MCF 10A (cell line): Measurements from ENCODE around the gene RALGPS1. TPM values are rescaled to one million over a fixed set of nuclear protein-coding genes. Genes with fewer than 3 reads are reported as not detected.

Source experiments
- BruUV-seq: library from RNA; stranded (reverse); fragments of 400-500 nt; replicated peaks from 2 replicates; lab custom pipeline; 2021; lab: Mats Ljungman, UMichigan
- CTCF ChIA-PET: fragments of 300-600 bp; sonication (Branson Sonifier 250); formaldehyde crosslinking; extraction: SDS; loops from one replicate; lab custom pipeline; 2021; ENCODE audit warnings: antibody characterized with exemption, inconsistent platforms; lab: Yijun Ruan, JAX
- POLR2A ChIA-PET: fragments of 300-600, 350-650 bp; sonication (Branson Sonifier 250); formaldehyde crosslinking; extraction: SDS; loops from one replicate; lab custom pipeline; 2020; ENCODE audit warnings: antibody characterized with exemption, inconsistent platforms; lab: Yijun Ruan, JAX
- DNase-seq: peaks from one replicate; pipeline ENCODE4 v3.0.0-alpha.2; 2018; ENCODE audit not compliant: unreplicated experiment
- H3K27ac Mint-ChIP-seq: one replicate; pipeline ENCODE4 v1.8.0; 2022; ENCODE audit warnings: mild to moderate bottlenecking, low read depth, mixed read lengths; ENCODE audit not compliant: unreplicated experiment
- H3K27me3 Mint-ChIP-seq: one replicate; pipeline ENCODE4 v1.8.0; 2022; ENCODE audit warnings: mixed read lengths; ENCODE audit not compliant: insufficient read depth, unreplicated experiment
- H3K36me3 Mint-ChIP-seq: one replicate; pipeline ENCODE4 v1.8.0; 2022; ENCODE audit warnings: mild to moderate bottlenecking, moderate library complexity, mixed read lengths; ENCODE audit not compliant: insufficient read depth, unreplicated experiment
- H3K4me1 Mint-ChIP-seq: one replicate; pipeline ENCODE4 v1.8.0; 2022; ENCODE audit warnings: mixed read lengths; ENCODE audit not compliant: insufficient read depth, unreplicated experiment
- H3K4me3 Mint-ChIP-seq: one replicate; pipeline ENCODE4 v1.8.0; 2022; ENCODE audit warnings: mild to moderate bottlenecking, moderate library complexity, mixed read lengths; ENCODE audit not compliant: unreplicated experiment
- H3K9me3 Mint-ChIP-seq: one replicate; pipeline ENCODE4 v1.8.0; 2022; ENCODE audit warnings: mixed read lengths; ENCODE audit not compliant: unreplicated experiment
- CTCF ChIP-seq: fragments of 200-600 bp; IDR thresholded peaks from one replicate; pipeline ENCODE4 v1.8.0; 2022; ENCODE audit warnings: antibody characterized with exemption, mild to moderate bottlenecking; ENCODE audit not compliant: unreplicated experiment
- intact Hi-C: fragments of 100-400 bp; cut with micrococcal nuclease; formaldehyde crosslinking; loops from 2 replicates; pipeline ENCODE4 v1.14.1; 2022
- total RNA-seq: library from RNA; stranded (reverse); gene quantifications from 2 replicates; pipeline ENCODE4 v1.2.3, GENCODE V29; 2022

The RALGPS1 gene
- total RNA-seq, 1 experiment from 2014 or later: 2.4 TPM

- Mint-ChIP-seq H3K4me1 (peaks cover 4% of the 10 kb centered on the region), H3K27me3 (peaks cover 8% of the 10 kb centered on the region), H3K36me3 (no peaks in the 10 kb centered on the region), H3K27ac (no peak overlapping the region), H3K9me3 (no peaks in the 10 kb centered on the region), H3K4me3 (no peak overlapping the region)
- no peak for DNase-seq
- no TSS peak for BruUV-seq
- ChIA-PET POLR2A (interaction anchor here (0.5 to 1.4 kb wide), 5 partner anchors 254 to 868 kb away, joined by 3 to 11 read pairs (median 3); partner anchors contain the start of gene LRSAM1), CTCF (interaction anchor here (0.6 to 8.7 kb wide), 24 partner anchors 10 to 295 kb away, joined by 3 to 131 read pairs (median 4); no protein-coding TSS in a partner anchor)
- intact Hi-C loops: no loop called here
- TF ChIP-seq CTCF: no peak
Measured at GRCh38 chr9:127197861-127198430, 283.4 kb downstream of the RALGPS1 start.

- H3K27ac Mint-ChIP-seq: no peak overlapping the region
- TF ChIP-seq CTCF: no peak
- POLR2A ChIA-PET: interaction anchor here (0.9 to 1.4 kb wide), 3 partner anchors 16 to 258 kb away, joined by 3 to 11 read pairs (median 3); no protein-coding TSS in a partner anchor
- intact Hi-C loops: no loop called here
- no peaks in the 10 kb centered on the region for H3K36me3 Mint-ChIP-seq
- CTCF ChIA-PET: interaction anchor here (0.6 to 8.7 kb wide), 28 partner anchors 10 to 1340 kb away, joined by 3 to 131 read pairs (median 4); no protein-coding TSS in a partner anchor
- no peaks in the 10 kb centered on the region for H3K9me3 Mint-ChIP-seq
- peaks cover 4% of the 10 kb centered on the region for H3K4me1 Mint-ChIP-seq
- H3K27me3 Mint-ChIP-seq: peaks cover 1% of the 10 kb centered on the region
- DNase-seq: no peak
- BruUV-seq: no TSS peak
- H3K4me3 Mint-ChIP-seq: no peak overlapping the region
Measured at GRCh38 chr9:127198587-127198986, 284.0 kb downstream of the RALGPS1 start.

GRCh38 chr9:127199001-127199791, 284.6 kb downstream of the RALGPS1 start:
- intact Hi-C loops: loop anchor here (1.0 kb wide), 3 partner anchors 213 to 259 kb away; no protein-coding TSS in a partner anchor
- Mint-ChIP-seq H3K4me1 (peaks cover 4% of the 10 kb centered on the region), H3K4me3 (no peak overlapping the region), H3K27me3 (no peaks in the 10 kb centered on the region), H3K9me3 (no peaks in the 10 kb centered on the region), H3K36me3 (no peaks in the 10 kb centered on the region), H3K27ac (no peak overlapping the region)
- peak; percentile 92 for TF ChIP-seq CTCF
- ChIA-PET CTCF (interaction anchor here (0.5 to 8.7 kb wide), 30 partner anchors 11 to 1339 kb away, joined by 3 to 131 read pairs (median 4); no protein-coding TSS in a partner anchor), POLR2A (interaction anchor here (0.9 to 1.4 kb wide), 3 partner anchors 15 to 259 kb away, joined by 3 to 11 read pairs (median 3); no protein-coding TSS in a partner anchor)
- peak; percentile 79 for DNase-seq
- BruUV-seq: no TSS peak
